Ectodermal cell (in vitro differentiated cells): Measurements from ENCODE around the gene TCP11L2.

ENCODE experiments used
- H3K27ac ChIP-seq: 2 replicates; pipeline ENCODE4 v1.7.0; 2013; ENCODE audit warnings: mild to moderate bottlenecking, low read depth, low read length; ENCODE audit not compliant: insufficient read depth, poor library complexity, severe bottlenecking
- H3K27me3 ChIP-seq: 2 replicates; pipeline ENCODE4 v1.7.0; 2013; ENCODE audit warnings: mild to moderate bottlenecking, low read length; ENCODE audit not compliant: insufficient read depth, control insufficient read depth, poor library complexity, severe bottlenecking
- H3K36me3 ChIP-seq: one replicate; pipeline ENCODE4 v1.7.0; 2013; ENCODE audit warnings: low read length; ENCODE audit not compliant: control insufficient read depth, insufficient read depth
- H3K4me1 ChIP-seq: one replicate; pipeline ENCODE4 v1.7.0; 2013; ENCODE audit warnings: low read length; ENCODE audit not compliant: control insufficient read depth, insufficient read depth
- H3K4me3 ChIP-seq: 2 replicates; pipeline ENCODE4 v1.7.0; 2013; ENCODE audit warnings: low read depth, low read length, control low read depth; ENCODE audit not compliant: insufficient read depth
- H3K9me3 ChIP-seq: 2 replicates; pipeline ENCODE4 v1.7.0; 2013; ENCODE audit warnings: mild to moderate bottlenecking, low read length, moderate library complexity; ENCODE audit not compliant: control insufficient read depth
- WGBS, 2 experiments: methylation state at CpG; one replicate each; pipeline ENCODE4 v1.1.7; 2013; ENCODE audit warnings: missing lambda C conversion rate in 2 of 2; 5-methylcytosine and 5-hydroxymethylcytosine counted together

The TCP11L2 gene

GRCh38 chr12:106389151-106389550 lies 86.6 kb downstream of the TCP11L2 start:
- Histone ChIP-seq H3K9me3 (no peaks in the 10 kb centered on the region), H3K4me3 (no peak overlapping the region), H3K36me3 (no peaks in the 10 kb centered on the region), H3K27ac (no peak overlapping the region), H3K27me3 (no peaks in the 10 kb centered on the region), H3K4me1 (no peaks in the 10 kb centered on the region)
- 98 to 99% methylated on average over 4 of the region's 4 CpGs for WGBS, 2 experiments

- Histone ChIP-seq H3K36me3 (peaks cover 16% of the 10 kb centered on the region), H3K27me3 (no peaks in the 10 kb centered on the region), H3K27ac (no peak overlapping the region), H3K9me3 (no peaks in the 10 kb centered on the region), H3K4me3 (no peak overlapping the region), H3K4me1 (no peaks in the 10 kb centered on the region)
- WGBS, 2 experiments, result 93 to 96% methylated on average over 1 of the region's 1 CpG
These were observed 90.2 kb downstream of the TCP11L2 start for GRCh38 chr12:106392759-106393158.
